CD14-positive monocyte (primary cell): ENCODE results near the gene ZNF710. TPM values are rescaled to one million over a fixed set of nuclear protein-coding genes. Genes with fewer than 3 reads are reported as not detected.

Source experiments
- DNase-seq, 3 donors: peaks; one replicate each; pipeline ENCODE4 v3.0.0-alpha.2; 2011 to 2022
- H2AFZ ChIP-seq: 2 replicates; pipeline ENCODE4 v1.6.0; 2012; ENCODE audit warnings: mild to moderate bottlenecking, low read depth, low read length, inconsistent platforms; ENCODE audit not compliant: insufficient read depth, poor library complexity, severe bottlenecking
- H3K27ac ChIP-seq, 2 donors: 1 replicate in 1 of 2; 2 replicates in 1 of 2; pipeline ENCODE4 v1.5.1; 2012 to 2013; ENCODE audit warnings: low read length in 2 of 2, control low read depth in 1 of 2, inconsistent platforms in 1 of 2, low read depth in 1 of 2, mild to moderate bottlenecking in 1 of 2
- H3K27me3 ChIP-seq, 2 donors: one replicate each; pipeline versions ENCODE4 v1.6.0 to v1.6.1; 2011 to 2013; ENCODE audit warnings: low read length in 2 of 2; ENCODE audit not compliant: control insufficient read depth in 2 of 2, insufficient read depth in 2 of 2
- H3K36me3 ChIP-seq, 2 donors: replicated peaks in 1 of 2; 1 replicate in 1 of 2; 2 replicates in 1 of 2; pipeline versions ENCODE4 v1.5.1 to v1.6.1; 2012 to 2013; ENCODE audit warnings: low read length in 2 of 2, control low read depth in 1 of 2, inconsistent platforms in 1 of 2, mild to moderate bottlenecking in 1 of 2; ENCODE audit not compliant: insufficient read depth in 2 of 2, control insufficient read depth in 1 of 2
- H3K4me1 ChIP-seq, 2 donors: 1 replicate in 1 of 2; 2 replicates in 1 of 2; pipeline versions ENCODE4 v1.5.1 to v1.6.1; 2012 to 2013; ENCODE audit warnings: low read length in 2 of 2, control low read depth in 1 of 2, inconsistent platforms in 1 of 2, mild to moderate bottlenecking in 1 of 2, moderate library complexity in 1 of 2; ENCODE audit not compliant: insufficient read depth in 2 of 2, control insufficient read depth in 1 of 2
- H3K4me2 ChIP-seq: replicated peaks from 2 replicates; pipeline ENCODE3; 2012; ENCODE audit warnings: low read length, moderate library complexity, mild to moderate bottlenecking; ENCODE audit not compliant: poor library complexity, severe bottlenecking; ENCODE audit errors: extremely low read depth
- H3K4me3 ChIP-seq, 3 experiments: fragments of 200-600 bp in 1 of 3; sonication (generic) in 1 of 3; replicated peaks in 1 of 3; 1 replicate in 2 of 3; 2 replicates in 1 of 3; pipeline ENCODE4 v1.5.1; 2011 to 2013; ENCODE audit warnings: low read length in 3 of 3, mild to moderate bottlenecking in 3 of 3, control low read depth in 2 of 3, low read depth in 2 of 3, inconsistent platforms in 1 of 3, moderate library complexity in 1 of 3
- H3K79me2 ChIP-seq: 2 replicates; pipeline ENCODE4 v1.6.0; 2012; ENCODE audit warnings: mild to moderate bottlenecking, control low read depth, inconsistent platforms, low read length, moderate library complexity; ENCODE audit not compliant: insufficient read depth
- H3K9ac ChIP-seq: 2 replicates; pipeline ENCODE4 v1.6.0; 2017; ENCODE audit warnings: low read length, mild to moderate bottlenecking; ENCODE audit not compliant: insufficient read depth, poor library complexity, severe bottlenecking
- H3K9me3 ChIP-seq, 2 donors: replicated peaks in 1 of 2; 1 replicate in 1 of 2; 2 replicates in 1 of 2; pipeline versions ENCODE4 v1.5.1 to v1.6.1; 2012 to 2013; ENCODE audit warnings: low read length in 2 of 2, control low read depth in 1 of 2; ENCODE audit not compliant: control insufficient read depth in 1 of 2, insufficient read depth in 1 of 2
- H4K20me1 ChIP-seq: 2 replicates; pipeline ENCODE4 v1.6.0; 2012; ENCODE audit warnings: mild to moderate bottlenecking, low read length, control low read depth, moderate library complexity; ENCODE audit not compliant: insufficient read depth
- H3K27ac Mint-ChIP-seq, 7 donors: one replicate each; pipeline ENCODE4 v1.8.0; 2020; ENCODE audit warnings: mild to moderate bottlenecking in 7 of 7, mixed read lengths in 7 of 7, moderate library complexity in 6 of 7, inconsistent platforms in 2 of 7
- H3K27me3 Mint-ChIP-seq, 3 donors: one replicate each; pipeline ENCODE4 v1.8.0; 2021 to 2022; ENCODE audit warnings: low read depth in 3 of 3, mild to moderate bottlenecking in 3 of 3, mixed read lengths in 3 of 3, moderate library complexity in 3 of 3, inconsistent platforms in 1 of 3
- H3K36me3 Mint-ChIP-seq, 2 donors: one replicate each; pipeline ENCODE4 v1.8.0; 2020; ENCODE audit warnings: mixed read lengths in 2 of 2, inconsistent platforms in 1 of 2, mild to moderate bottlenecking in 1 of 2
- H3K4me1 Mint-ChIP-seq: one replicate; pipeline ENCODE4 v1.8.0; 2020; ENCODE audit warnings: mild to moderate bottlenecking, mixed read lengths
- H3K4me3 Mint-ChIP-seq, 2 donors: one replicate each; pipeline ENCODE4 v1.8.0; 2020; ENCODE audit warnings: mild to moderate bottlenecking in 2 of 2, mixed read lengths in 2 of 2, moderate library complexity in 1 of 2
- H3K9me3 Mint-ChIP-seq, 7 donors: one replicate each; pipeline ENCODE4 v1.8.0; 2020 to 2022; ENCODE audit warnings: mixed read lengths in 7 of 7, mild to moderate bottlenecking in 6 of 7, moderate library complexity in 6 of 7, inconsistent platforms in 2 of 7
- WGBS: methylation state at CpG from one replicate; pipeline ENCODE4 v1.1.5; 2013; ENCODE audit warnings: missing lambda C conversion rate; ENCODE audit not compliant: insufficient coverage; 5-methylcytosine and 5-hydroxymethylcytosine counted together
- intact Hi-C, 2 donors: fragments of 100-400 bp; cut with micrococcal nuclease; formaldehyde crosslinking; loops; one replicate each; pipeline versions ENCODE4 v1.15.0 to v1.15.1; 2023
- polyA plus RNA-seq, 3 donors: library from polyadenylated mRNA; depleted of rRNA in 1 of 3; unstranded in 2 of 3; stranded (reverse) in 1 of 3; fragments of 300-500 nt in 2 of 3; fragments of >200 nt in 1 of 3; fragmentation: Illumina TruSeq in 2 of 3; gene quantifications; 1 replicate in 2 of 3; 2 replicates in 1 of 3; pipeline ENCODE4 v1.2.3, GENCODE V29; 2012 to 2021
- TF ChIP-seq, protein P1 (sequence below): fragments of 200-600 bp; IDR thresholded peaks from one replicate; pipeline ENCODE4 v1.8.0; 2022; ENCODE audit warnings: antibody characterized with exemption, mild to moderate bottlenecking

ZNF710 gene
- polyA plus RNA-seq, 3 donors = 3.4 to 45.6 (median 4.8) TPM

DNA sequence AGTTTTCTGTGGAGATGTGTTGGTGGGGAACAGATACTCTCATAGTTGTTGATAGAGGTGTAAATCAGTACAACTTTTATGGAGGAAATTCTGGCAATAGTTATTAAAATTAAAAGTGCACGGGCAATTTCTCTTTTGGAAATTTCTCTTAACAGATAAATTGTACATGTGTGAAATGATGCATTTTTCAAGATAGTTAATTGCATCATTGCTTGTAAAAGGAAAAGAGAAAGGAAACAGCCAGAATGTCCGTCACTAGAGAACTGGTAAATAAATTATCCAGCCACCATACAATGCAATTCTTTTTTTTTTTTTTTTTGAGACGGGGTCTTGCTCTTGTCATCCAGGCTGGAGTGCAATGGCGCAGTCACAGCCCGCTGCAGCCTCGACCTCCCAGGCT lies 14.2 kb downstream of the ZNF710 start:
- H3K36me3 Mint-ChIP-seq = peaks cover 28 to 51% of the 10 kb centered on the region in 2 donors
- WGBS = no CpG with 5 or more reads among the region's 6 CpGs
- Histone ChIP-seq H3K27me3 (no peaks in the 10 kb centered on the region), H2AFZ (no peak overlapping the region), H4K20me1 (peaks cover 8% of the 10 kb centered on the region), H3K4me2 (peak overlapping the region; percentile 31), H3K9me3 (peaks cover 6 to 9% of the 10 kb centered on the region in 2 donors), H3K9ac (no peak overlapping the region), H3K4me1 (peaks cover 79 to 91% of the 10 kb centered on the region in 2 donors), H3K27ac (peak overlapping the region in 1 of 2 donors; percentile 57), H3K79me2 (peaks cover 100% of the 10 kb centered on the region), H3K36me3 (no peaks in the 10 kb centered on the region), H3K4me3 (peak overlapping the region in 1 of 3 experiments; percentile 40)
- H3K4me1 Mint-ChIP-seq = peaks cover 80% of the 10 kb centered on the region
- H3K4me3 Mint-ChIP-seq = peak overlapping the region in 1 of 2 donors; percentile 6
- TF ChIP-seq, protein P1, sequence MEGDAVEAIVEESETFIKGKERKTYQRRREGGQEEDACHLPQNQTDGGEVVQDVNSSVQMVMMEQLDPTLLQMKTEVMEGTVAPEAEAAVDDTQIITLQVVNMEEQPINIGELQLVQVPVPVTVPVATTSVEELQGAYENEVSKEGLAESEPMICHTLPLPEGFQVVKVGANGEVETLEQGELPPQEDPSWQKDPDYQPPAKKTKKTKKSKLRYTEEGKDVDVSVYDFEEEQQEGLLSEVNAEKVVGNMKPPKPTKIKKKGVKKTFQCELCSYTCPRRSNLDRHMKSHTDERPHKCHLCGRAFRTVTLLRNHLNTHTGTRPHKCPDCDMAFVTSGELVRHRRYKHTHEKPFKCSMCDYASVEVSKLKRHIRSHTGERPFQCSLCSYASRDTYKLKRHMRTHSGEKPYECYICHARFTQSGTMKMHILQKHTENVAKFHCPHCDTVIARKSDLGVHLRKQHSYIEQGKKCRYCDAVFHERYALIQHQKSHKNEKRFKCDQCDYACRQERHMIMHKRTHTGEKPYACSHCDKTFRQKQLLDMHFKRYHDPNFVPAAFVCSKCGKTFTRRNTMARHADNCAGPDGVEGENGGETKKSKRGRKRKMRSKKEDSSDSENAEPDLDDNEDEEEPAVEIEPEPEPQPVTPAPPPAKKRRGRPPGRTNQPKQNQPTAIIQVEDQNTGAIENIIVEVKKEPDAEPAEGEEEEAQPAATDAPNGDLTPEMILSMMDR = no peak
- H3K27me3 Mint-ChIP-seq = peaks cover 0 to 3% (median 2%) of the 10 kb centered on the region in 3 donors
- intact Hi-C loops = loop anchor here in 1 of 2 donors (5.0 kb wide), 1 partner anchor 42 kb away; no protein-coding TSS in a partner anchor
- H3K9me3 Mint-ChIP-seq = peaks cover 2 to 13% (median 10%) of the 10 kb centered on the region in 7 donors
- H3K27ac Mint-ChIP-seq = peak overlapping the region in 6 of 7 donors; percentile 37 to 74 (median 58)
- no peak for DNase-seq

DNA sequence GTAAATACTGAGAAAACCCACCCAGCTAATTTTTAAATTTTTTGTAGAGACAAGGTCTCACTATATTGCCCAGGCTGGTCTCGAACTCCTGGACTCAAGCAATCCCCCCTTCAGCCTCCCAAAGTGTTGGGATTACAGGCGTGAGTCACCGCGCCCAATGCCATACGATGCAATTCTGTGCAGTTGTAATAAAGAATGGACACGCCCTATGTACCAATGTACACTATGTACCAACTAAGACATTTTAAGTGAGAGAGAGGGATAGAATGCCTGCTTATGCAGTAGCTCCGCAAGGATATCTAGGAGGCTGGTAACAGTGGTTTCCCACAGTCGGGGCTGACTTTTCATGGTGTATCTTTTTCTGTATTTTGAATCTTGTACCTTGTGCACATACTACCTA lies 14.6 kb downstream of the ZNF710 start:
- Mint-ChIP-seq H3K36me3 (peaks cover 24 to 46% of the 10 kb centered on the region in 2 donors), H3K4me3 (peak overlapping the region in 1 of 2 donors; percentile 6), H3K27me3 (peaks cover 0 to 3% (median 2%) of the 10 kb centered on the region in 3 donors), H3K9me3 (peaks cover 2 to 14% (median 10%) of the 10 kb centered on the region in 7 donors), H3K4me1 (peaks cover 81% of the 10 kb centered on the region), H3K27ac (peak overlapping the region in 6 of 7 donors; percentile 37 to 74 (median 58))
- no peak overlapping the region for H2AFZ ChIP-seq
- peaks cover 6% of the 10 kb centered on the region for H4K20me1 ChIP-seq
- H3K4me1 ChIP-seq = peaks cover 79 to 91% of the 10 kb centered on the region in 2 donors
- intact Hi-C loops = loop anchor here in 1 of 2 donors (5.0 kb wide), 1 partner anchor 42 kb away; no protein-coding TSS in a partner anchor
- H3K9me3 ChIP-seq = peaks cover 6 to 9% of the 10 kb centered on the region in 2 donors
- H3K79me2 ChIP-seq = peaks cover 100% of the 10 kb centered on the region
- H3K27ac ChIP-seq = peak overlapping the region in 1 of 2 donors; percentile 57
- no peaks in the 10 kb centered on the region for H3K27me3 ChIP-seq
- H3K4me3 ChIP-seq = peak overlapping the region in 1 of 3 experiments; percentile 40
- TF ChIP-seq, protein P1 = no peak
- H3K9ac ChIP-seq = no peak overlapping the region
- WGBS = 100% methylated on average over 1 of the region's 8 CpGs
- peak overlapping the region; percentile 31 for H3K4me2 ChIP-seq
- H3K36me3 ChIP-seq = no peaks in the 10 kb centered on the region
- DNase-seq = peak in 2 of 3 donors; percentile 37 to 51
